Measurements from ENCODE around the gene BCAS3.

Gene BCAS3

GRCh38 chr17:61155590-61156237, 478.1 kb downstream of the BCAS3 start:
- Histone ChIP-seq H3K27ac (ENCODE audit: insufficient read depth, low read length, poor library complexity, severe bottlenecking) (no peak overlapping the region), H3K36me3 (ENCODE audit: control insufficient read depth, insufficient read depth, low read length) (no peaks in the 10 kb centered on the region), H3K4me3 (ENCODE audit: insufficient read depth, low read depth, low read length, poor library complexity, severe bottlenecking) (no peak overlapping the region), H3K4me1 (ENCODE audit: control insufficient read depth, insufficient read depth, low read length, poor library complexity, severe bottlenecking) (no peaks in the 10 kb centered on the region), H3K27me3 (replicated peaks; ENCODE audit: control insufficient read depth, insufficient read depth, low read length, poor library complexity, severe bottlenecking) (no peaks in the 10 kb centered on the region), H3K9me3 (ENCODE audit: control insufficient read depth, low read length) (no peaks in the 10 kb centered on the region)
- DNase-seq = no peak

- Histone ChIP-seq H3K9me3 (ENCODE audit: control insufficient read depth, low read length) (no peaks in the 10 kb centered on the region), H3K36me3 (ENCODE audit: control insufficient read depth, insufficient read depth, low read length) (no peaks in the 10 kb centered on the region), H3K27me3 (replicated peaks; ENCODE audit: control insufficient read depth, insufficient read depth, low read length, poor library complexity, severe bottlenecking) (no peaks in the 10 kb centered on the region), H3K27ac (ENCODE audit: insufficient read depth, low read length, poor library complexity, severe bottlenecking) (no peak overlapping the region), H3K4me3 (ENCODE audit: insufficient read depth, low read depth, low read length, poor library complexity, severe bottlenecking) (no peak overlapping the region), H3K4me1 (ENCODE audit: control insufficient read depth, insufficient read depth, low read length, poor library complexity, severe bottlenecking) (no peaks in the 10 kb centered on the region)
- no peak for DNase-seq
These were observed 479.7 kb downstream of the BCAS3 start for GRCh38 chr17:61157246-61157886.

GRCh38 chr17:61158376-61158775, 480.7 kb downstream of the BCAS3 start:
- no peaks in the 10 kb centered on the region for H3K9me3 ChIP-seq (ENCODE audit: control insufficient read depth, low read length)
- no peak overlapping the region for H3K4me3 ChIP-seq (ENCODE audit: insufficient read depth, low read depth, low read length, poor library complexity, severe bottlenecking)
- no peak overlapping the region for H3K27ac ChIP-seq (ENCODE audit: insufficient read depth, low read length, poor library complexity, severe bottlenecking)
- no peak for DNase-seq
- no peaks in the 10 kb centered on the region for H3K27me3 ChIP-seq (replicated peaks; ENCODE audit: control insufficient read depth, insufficient read depth, low read length, poor library complexity, severe bottlenecking)
- no peaks in the 10 kb centered on the region for H3K36me3 ChIP-seq (ENCODE audit: control insufficient read depth, insufficient read depth, low read length)
- no peaks in the 10 kb centered on the region for H3K4me1 ChIP-seq (ENCODE audit: control insufficient read depth, insufficient read depth, low read length, poor library complexity, severe bottlenecking)

GRCh38 chr17:61159221-61159814, 481.7 kb downstream of the BCAS3 start:
- H3K36me3 ChIP-seq (ENCODE audit: control insufficient read depth, insufficient read depth, low read length) = no peaks in the 10 kb centered on the region
- H3K27me3 ChIP-seq (replicated peaks; ENCODE audit: control insufficient read depth, insufficient read depth, low read length, poor library complexity, severe bottlenecking) = no peaks in the 10 kb centered on the region
- no peak for DNase-seq
- H3K4me1 ChIP-seq (ENCODE audit: control insufficient read depth, insufficient read depth, low read length, poor library complexity, severe bottlenecking) = no peaks in the 10 kb centered on the region
- H3K27ac ChIP-seq (ENCODE audit: insufficient read depth, low read length, poor library complexity, severe bottlenecking) = no peak overlapping the region
- no peak overlapping the region for H3K4me3 ChIP-seq (ENCODE audit: insufficient read depth, low read depth, low read length, poor library complexity, severe bottlenecking)
- H3K9me3 ChIP-seq (ENCODE audit: control insufficient read depth, low read length) = no peaks in the 10 kb centered on the region

GRCh38 chr17:61160204-61160603, 482.6 kb downstream of the BCAS3 start:
- Histone ChIP-seq H3K4me3 (ENCODE audit: insufficient read depth, low read depth, low read length, poor library complexity, severe bottlenecking) (no peak overlapping the region), H3K9me3 (ENCODE audit: control insufficient read depth, low read length) (no peaks in the 10 kb centered on the region), H3K27ac (ENCODE audit: insufficient read depth, low read length, poor library complexity, severe bottlenecking) (no peak overlapping the region), H3K36me3 (ENCODE audit: control insufficient read depth, insufficient read depth, low read length) (no peaks in the 10 kb centered on the region), H3K4me1 (ENCODE audit: control insufficient read depth, insufficient read depth, low read length, poor library complexity, severe bottlenecking) (no peaks in the 10 kb centered on the region), H3K27me3 (replicated peaks; ENCODE audit: control insufficient read depth, insufficient read depth, low read length, poor library complexity, severe bottlenecking) (no peaks in the 10 kb centered on the region)
- DNase-seq = no peak

GRCh38 chr17:61160789-61161445, 483.3 kb downstream of the BCAS3 start:
- Histone ChIP-seq H3K4me1 (ENCODE audit: control insufficient read depth, insufficient read depth, low read length, poor library complexity, severe bottlenecking) (no peaks in the 10 kb centered on the region), H3K36me3 (ENCODE audit: control insufficient read depth, insufficient read depth, low read length) (no peaks in the 10 kb centered on the region), H3K27me3 (replicated peaks; ENCODE audit: control insufficient read depth, insufficient read depth, low read length, poor library complexity, severe bottlenecking) (no peaks in the 10 kb centered on the region), H3K27ac (ENCODE audit: insufficient read depth, low read length, poor library complexity, severe bottlenecking) (no peak overlapping the region), H3K9me3 (ENCODE audit: control insufficient read depth, low read length) (no peaks in the 10 kb centered on the region), H3K4me3 (ENCODE audit: insufficient read depth, low read depth, low read length, poor library complexity, severe bottlenecking) (no peak overlapping the region)
- DNase-seq = no peak

- H3K9me3 ChIP-seq (ENCODE audit: control insufficient read depth, low read length) = no peaks in the 10 kb centered on the region
- no peaks in the 10 kb centered on the region for H3K4me1 ChIP-seq (ENCODE audit: control insufficient read depth, insufficient read depth, low read length, poor library complexity, severe bottlenecking)
- H3K27ac ChIP-seq (ENCODE audit: insufficient read depth, low read length, poor library complexity, severe bottlenecking) = no peak overlapping the region
- H3K27me3 ChIP-seq (replicated peaks; ENCODE audit: control insufficient read depth, insufficient read depth, low read length, poor library complexity, severe bottlenecking) = no peaks in the 10 kb centered on the region
- no peak for DNase-seq
- no peak overlapping the region for H3K4me3 ChIP-seq (ENCODE audit: insufficient read depth, low read depth, low read length, poor library complexity, severe bottlenecking)
- no peaks in the 10 kb centered on the region for H3K36me3 ChIP-seq (ENCODE audit: control insufficient read depth, insufficient read depth, low read length)
These were observed 484.0 kb downstream of the BCAS3 start for GRCh38 chr17:61161615-61162134.

GRCh38 chr17:61164517-61164916, 486.9 kb downstream of the BCAS3 start:
- H3K27me3 ChIP-seq (replicated peaks; ENCODE audit: control insufficient read depth, insufficient read depth, low read length, poor library complexity, severe bottlenecking) = no peaks in the 10 kb centered on the region
- H3K27ac ChIP-seq (ENCODE audit: insufficient read depth, low read length, poor library complexity, severe bottlenecking) = no peak overlapping the region
- H3K4me1 ChIP-seq (ENCODE audit: control insufficient read depth, insufficient read depth, low read length, poor library complexity, severe bottlenecking) = no peaks in the 10 kb centered on the region
- no peaks in the 10 kb centered on the region for H3K36me3 ChIP-seq (ENCODE audit: control insufficient read depth, insufficient read depth, low read length)
- H3K4me3 ChIP-seq (ENCODE audit: insufficient read depth, low read depth, low read length, poor library complexity, severe bottlenecking) = no peak overlapping the region
- no peaks in the 10 kb centered on the region for H3K9me3 ChIP-seq (ENCODE audit: control insufficient read depth, low read length)
- DNase-seq = no peak

GRCh38 chr17:61167075-61167474, 489.4 kb downstream of the BCAS3 start:
- no peak for DNase-seq
- Histone ChIP-seq H3K27me3 (replicated peaks; ENCODE audit: control insufficient read depth, insufficient read depth, low read length, poor library complexity, severe bottlenecking) (no peaks in the 10 kb centered on the region), H3K36me3 (ENCODE audit: control insufficient read depth, insufficient read depth, low read length) (no peaks in the 10 kb centered on the region), H3K9me3 (ENCODE audit: control insufficient read depth, low read length) (no peaks in the 10 kb centered on the region), H3K4me1 (ENCODE audit: control insufficient read depth, insufficient read depth, low read length, poor library complexity, severe bottlenecking) (no peaks in the 10 kb centered on the region), H3K27ac (ENCODE audit: insufficient read depth, low read length, poor library complexity, severe bottlenecking) (no peak overlapping the region), H3K4me3 (ENCODE audit: insufficient read depth, low read depth, low read length, poor library complexity, severe bottlenecking) (no peak overlapping the region)

GRCh38 chr17:61168506-61168905, 490.9 kb downstream of the BCAS3 start:
- no peaks in the 10 kb centered on the region for H3K4me1 ChIP-seq (ENCODE audit: control insufficient read depth, insufficient read depth, low read length, poor library complexity, severe bottlenecking)
- H3K27ac ChIP-seq (ENCODE audit: insufficient read depth, low read length, poor library complexity, severe bottlenecking) = no peak overlapping the region
- no peaks in the 10 kb centered on the region for H3K27me3 ChIP-seq (replicated peaks; ENCODE audit: control insufficient read depth, insufficient read depth, low read length, poor library complexity, severe bottlenecking)
- H3K9me3 ChIP-seq (ENCODE audit: control insufficient read depth, low read length) = no peaks in the 10 kb centered on the region
- H3K36me3 ChIP-seq (ENCODE audit: control insufficient read depth, insufficient read depth, low read length) = no peaks in the 10 kb centered on the region
- DNase-seq = no peak
- no peak overlapping the region for H3K4me3 ChIP-seq (ENCODE audit: insufficient read depth, low read depth, low read length, poor library complexity, severe bottlenecking)

Data from effector memory CD4-positive, alpha-beta T cell (primary cell).